H9 (cell line): ENCODE results near the gene PPP3CB. TPM values are rescaled to one million over a fixed set of nuclear protein-coding genes. Genes with fewer than 3 reads are reported as not detected.
A peak's percentile ranks its signal among the peaks of the same experiment; 100 is the strongest.

Experiments
- DNase-seq: peaks from one replicate; pipeline ENCODE4 v3.0.0-alpha.2; 2017
- H2AFZ ChIP-seq: one replicate; pipeline ENCODE4 v1.6.1; 2013; ENCODE audit warnings: mild to moderate bottlenecking, low read length, control low read depth, moderate library complexity
- H2AK5ac ChIP-seq: 2 replicates; pipeline ENCODE4 v1.6.1; 2013; ENCODE audit warnings: low read length, control low read depth, mixed read lengths; ENCODE audit not compliant: insufficient read length
- H2BK120ac ChIP-seq: one replicate; pipeline ENCODE4 v1.6.1; 2013; ENCODE audit warnings: low read depth, mild to moderate bottlenecking, low read length, control low read depth, inconsistent platforms; ENCODE audit not compliant: poor library complexity, severe bottlenecking
- H2BK12ac ChIP-seq: 2 replicates; pipeline ENCODE4 v1.6.1; 2013; ENCODE audit warnings: low read length, control low read depth, mixed read lengths, low read depth; ENCODE audit not compliant: insufficient read length
- H2BK15ac ChIP-seq: 2 replicates; pipeline ENCODE4 v1.6.1; 2013; ENCODE audit warnings: low read depth, low read length, control low read depth
- H2BK20ac ChIP-seq: one replicate; pipeline ENCODE4 v1.6.1; 2013; ENCODE audit warnings: low read depth, mild to moderate bottlenecking, low read length, control low read depth, inconsistent platforms; ENCODE audit not compliant: poor library complexity, severe bottlenecking
- H2BK5ac ChIP-seq: 2 replicates; pipeline ENCODE4 v1.6.1; 2013; ENCODE audit warnings: low read length, control low read depth, mixed read lengths; ENCODE audit not compliant: insufficient read length
- H3K14ac ChIP-seq: 2 replicates; pipeline ENCODE4 v1.6.1; 2013; ENCODE audit warnings: low read length, control low read depth; ENCODE audit not compliant: insufficient read depth
- H3K18ac ChIP-seq: 2 replicates; pipeline ENCODE4 v1.6.1; 2013; ENCODE audit warnings: low read depth, mild to moderate bottlenecking, mixed read lengths, low read length, control low read depth; ENCODE audit not compliant: insufficient read length
- H3K23ac ChIP-seq: 2 replicates; pipeline ENCODE4 v1.6.1; 2013; ENCODE audit warnings: low read length, control low read depth, mixed read lengths, low read depth; ENCODE audit not compliant: insufficient read length
- H3K23me2 ChIP-seq: 2 replicates; pipeline ENCODE4 v1.6.1; 2013; ENCODE audit warnings: low read depth, mild to moderate bottlenecking, mixed read lengths, low read length, control low read depth; ENCODE audit not compliant: insufficient read length, poor library complexity, severe bottlenecking
- H3K27ac ChIP-seq: 2 replicates; pipeline ENCODE4 v1.5.1; 2013; ENCODE audit warnings: low read length, control low read depth, mixed read lengths, low read depth; ENCODE audit not compliant: insufficient read length
- H3K27me3 ChIP-seq: 2 replicates; pipeline ENCODE4 v1.6.1; 2013; ENCODE audit warnings: low read length, control low read depth, inconsistent platforms; ENCODE audit not compliant: insufficient read depth
- H3K4ac ChIP-seq: 2 replicates; pipeline ENCODE4 v1.6.1; 2013; ENCODE audit warnings: low read depth, mild to moderate bottlenecking, control low read depth, inconsistent platforms, low read length, moderate library complexity
- H3K4me1 ChIP-seq: 2 replicates; pipeline ENCODE4 v1.6.1; 2013; ENCODE audit warnings: low read length, control low read depth, inconsistent platforms; ENCODE audit not compliant: insufficient read depth
- H3K4me2 ChIP-seq: 2 replicates; pipeline ENCODE4 v1.6.1; 2013; ENCODE audit warnings: low read length, control low read depth, mixed read lengths; ENCODE audit not compliant: insufficient read length, insufficient read depth
- H3K56ac ChIP-seq: 2 replicates; pipeline ENCODE4 v1.6.1; 2013; ENCODE audit warnings: low read depth, mild to moderate bottlenecking, mixed read lengths, low read length, control low read depth; ENCODE audit not compliant: insufficient read length
- H3K79me1 ChIP-seq: 2 replicates; pipeline ENCODE4 v1.6.1; 2013; ENCODE audit warnings: low read depth, mild to moderate bottlenecking, moderate library complexity, low read length, control low read depth, inconsistent platforms; ENCODE audit not compliant: insufficient read depth, poor library complexity, severe bottlenecking
- H3K79me2 ChIP-seq: 2 replicates; pipeline ENCODE4 v1.6.1; 2013; ENCODE audit warnings: low read length, control low read depth, inconsistent platforms; ENCODE audit not compliant: insufficient read depth
- H3K9ac ChIP-seq: 2 replicates; pipeline ENCODE4 v1.6.1; 2013; ENCODE audit warnings: low read length, control low read depth, mixed read lengths; ENCODE audit not compliant: insufficient read length; ENCODE audit errors: extremely low read depth
- H3K9me3 ChIP-seq: one replicate; pipeline ENCODE4 v1.6.1; 2013; ENCODE audit warnings: low read depth, low read length, inconsistent platforms; ENCODE audit not compliant: control insufficient read depth
- H3T11ph ChIP-seq: one replicate; pipeline ENCODE4 v1.6.1; 2013; ENCODE audit warnings: mild to moderate bottlenecking, low read length, control low read depth, inconsistent platforms
- H4K20me1 ChIP-seq: one replicate; pipeline ENCODE4 v1.6.1; 2013; ENCODE audit not compliant: control insufficient read depth, insufficient read length, insufficient read depth
- H4K5ac ChIP-seq: 2 replicates; pipeline ENCODE4 v1.6.1; 2013; ENCODE audit warnings: low read depth, mild to moderate bottlenecking, mixed read lengths, low read length, control low read depth; ENCODE audit not compliant: insufficient read length
- H4K8ac ChIP-seq: replicated peaks from 2 replicates; pipeline ENCODE4 v1.6.1; 2013; ENCODE audit warnings: low read length, control low read depth, mixed read lengths, low read depth; ENCODE audit not compliant: insufficient read length
- H4K91ac ChIP-seq: 2 replicates; pipeline ENCODE4 v1.6.1; 2013; ENCODE audit warnings: low read depth, mild to moderate bottlenecking, moderate library complexity, mixed read lengths, low read length, control low read depth; ENCODE audit not compliant: insufficient read length
- H3K27ac Mint-ChIP-seq, 3 experiments: 2 replicates in 2 of 3; 3 replicates in 1 of 3; pipeline ENCODE4 v1.8.0; 2020 to 2021; ENCODE audit warnings: mixed read lengths in 3 of 3, mild to moderate bottlenecking in 1 of 3, moderate library complexity in 1 of 3
- H3K27me3 Mint-ChIP-seq: 2 replicates; pipeline ENCODE4 v1.8.0; 2021; ENCODE audit warnings: low read depth, mild to moderate bottlenecking, moderate library complexity, mixed read lengths
- H3K36me3 Mint-ChIP-seq, 3 experiments: 2 replicates in 2 of 3; 3 replicates in 1 of 3; pipeline ENCODE4 v1.8.0; 2020 to 2021; ENCODE audit warnings: low read depth in 3 of 3, mixed read lengths in 3 of 3; ENCODE audit not compliant: insufficient read depth in 1 of 3
- H3K4me1 Mint-ChIP-seq, 2 experiments: 2 replicates each; pipeline ENCODE4 v1.8.0; 2020; ENCODE audit warnings: mixed read lengths in 2 of 2
- H3K4me3 Mint-ChIP-seq, 2 experiments: 2 replicates in 1 of 2; 3 replicates in 1 of 2; pipeline ENCODE4 v1.8.0; 2020 to 2021; ENCODE audit warnings: mild to moderate bottlenecking in 2 of 2, mixed read lengths in 2 of 2, moderate library complexity in 1 of 2
- H3K9me3 Mint-ChIP-seq, 2 experiments: 2 replicates in 1 of 2; 3 replicates in 1 of 2; pipeline ENCODE4 v1.8.0; 2020; ENCODE audit warnings: mild to moderate bottlenecking in 2 of 2, mixed read lengths in 2 of 2, moderate library complexity in 1 of 2
- WGBS: extraction: QIAGEN DNeasy Blood & Tissue Kit; methylation state at CpG from one replicate; pipeline ENCODE4 v1.1.7; 2013; ENCODE audit warnings: missing lambda C conversion rate, low lambda C conversion rate, mixed read lengths; ENCODE audit not compliant: insufficient read length; ENCODE audit errors: extremely low coverage; 5-methylcytosine and 5-hydroxymethylcytosine counted together
- total RNA-seq: library from RNA; stranded (reverse); gene quantifications from 2 replicates; pipeline ENCODE4 v1.2.1, GENCODE V29; 2021
- TF ChIP-seq, protein P1 (sequence below): fragments of 200-600 bp; sonication (generic); conservative IDR thresholded peaks from 3 replicates; pipeline ENCODE4 v1.8.0; 2021; ENCODE audit warnings: antibody characterized with exemption, mild to moderate bottlenecking

Gene PPP3CB
- total RNA-seq, 1 experiment from 2014 or later = 37.3 TPM

DNA sequence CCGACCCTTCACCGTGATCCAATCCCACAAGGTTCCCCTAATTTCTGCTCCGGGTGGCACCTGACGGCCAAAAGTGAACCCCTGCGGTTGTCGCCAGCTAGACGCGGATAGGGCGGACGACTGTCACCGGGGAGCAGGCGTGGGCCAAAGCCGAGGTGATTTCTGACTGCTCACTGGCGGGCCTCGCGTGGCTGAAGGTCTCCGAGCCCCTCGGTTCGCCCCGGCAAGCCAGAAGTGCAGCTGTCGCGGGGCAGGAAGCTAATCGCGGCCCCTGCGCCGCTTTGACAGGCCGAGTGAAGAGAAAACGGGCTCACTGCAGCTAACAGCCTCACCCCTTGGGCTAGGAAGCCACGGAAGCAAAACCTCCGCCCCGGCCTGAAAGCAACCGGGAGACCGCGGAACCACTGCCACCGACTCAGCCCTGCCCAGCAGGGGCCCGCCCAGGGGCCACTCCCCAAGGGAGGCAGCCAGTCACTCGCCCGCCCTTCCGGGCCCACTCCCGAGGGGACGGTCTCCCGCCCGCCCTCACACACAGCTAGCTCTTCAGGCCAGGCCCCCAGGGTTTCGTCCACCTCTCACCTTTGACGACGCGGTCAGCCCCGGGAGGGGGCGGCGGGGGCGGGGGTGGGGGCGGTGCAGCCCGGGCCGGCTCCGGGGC lies 469 bp downstream of the PPP3CB start:
- no CpG with 5 or more reads among the region's 55 CpGs for WGBS
- Histone ChIP-seq H3K79me1 (peaks cover 5% of the 10 kb centered on the region), H3K4ac (no peak overlapping the region), H3T11ph (no peak overlapping the region), H3K9me3 (no peaks in the 10 kb centered on the region), H3K4me2 (peak overlapping the region; percentile 82), H3K9ac (peak overlapping the region; percentile 5), H3K4me1 (no peaks in the 10 kb centered on the region; the same call in 1 of the 2 replicates), H3K23me2 (no peaks in the 10 kb centered on the region), H4K8ac (no peak overlapping the region), H2BK5ac (no peak overlapping the region), H2BK15ac (no peak overlapping the region), H4K20me1 (no peaks in the 10 kb centered on the region), H3K14ac (no peak overlapping the region), H3K27me3 (no peaks in the 10 kb centered on the region), H3K56ac (no peak overlapping the region), H2AFZ (no peak overlapping the region), H4K91ac (no peak overlapping the region), H2BK20ac (no peak overlapping the region), H3K18ac (peak overlapping the region; percentile 9), H2AK5ac (no peak overlapping the region), H2BK120ac (no peak overlapping the region), H4K5ac (no peak overlapping the region), H3K27ac (no peak overlapping the region), H3K23ac (no peak overlapping the region), H3K79me2 (peaks cover 9% of the 10 kb centered on the region; the same call in 1 of the 2 replicates), H2BK12ac (no peak overlapping the region)
- no peak for DNase-seq
- Mint-ChIP-seq H3K27me3 (no peaks in the 10 kb centered on the region), H3K36me3 (peaks cover 4 to 22% (median 19%) of the 10 kb centered on the region in 3 experiments; a peak in 6 of 7 replicates), H3K4me1 (peaks cover 16 to 17% of the 10 kb centered on the region in 2 experiments), H3K4me3 (peak overlapping the region; percentile 92 to 93), H3K27ac (peak overlapping the region; percentile 72 to 95 (median 91)), H3K9me3 (no peaks in the 10 kb centered on the region; a peak in 1 of 5 replicates)
- TF ChIP-seq, protein P1, sequence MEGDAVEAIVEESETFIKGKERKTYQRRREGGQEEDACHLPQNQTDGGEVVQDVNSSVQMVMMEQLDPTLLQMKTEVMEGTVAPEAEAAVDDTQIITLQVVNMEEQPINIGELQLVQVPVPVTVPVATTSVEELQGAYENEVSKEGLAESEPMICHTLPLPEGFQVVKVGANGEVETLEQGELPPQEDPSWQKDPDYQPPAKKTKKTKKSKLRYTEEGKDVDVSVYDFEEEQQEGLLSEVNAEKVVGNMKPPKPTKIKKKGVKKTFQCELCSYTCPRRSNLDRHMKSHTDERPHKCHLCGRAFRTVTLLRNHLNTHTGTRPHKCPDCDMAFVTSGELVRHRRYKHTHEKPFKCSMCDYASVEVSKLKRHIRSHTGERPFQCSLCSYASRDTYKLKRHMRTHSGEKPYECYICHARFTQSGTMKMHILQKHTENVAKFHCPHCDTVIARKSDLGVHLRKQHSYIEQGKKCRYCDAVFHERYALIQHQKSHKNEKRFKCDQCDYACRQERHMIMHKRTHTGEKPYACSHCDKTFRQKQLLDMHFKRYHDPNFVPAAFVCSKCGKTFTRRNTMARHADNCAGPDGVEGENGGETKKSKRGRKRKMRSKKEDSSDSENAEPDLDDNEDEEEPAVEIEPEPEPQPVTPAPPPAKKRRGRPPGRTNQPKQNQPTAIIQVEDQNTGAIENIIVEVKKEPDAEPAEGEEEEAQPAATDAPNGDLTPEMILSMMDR = no peak
